ENCODE measurements around the gene SYNJ2. TPM values are rescaled to one million over a fixed set of nuclear protein-coding genes. Genes with fewer than 3 reads are reported as not detected.

Gene SYNJ2
- total RNA-seq, 1 experiment from 2014 or later, result 10.3 TPM

DNA sequence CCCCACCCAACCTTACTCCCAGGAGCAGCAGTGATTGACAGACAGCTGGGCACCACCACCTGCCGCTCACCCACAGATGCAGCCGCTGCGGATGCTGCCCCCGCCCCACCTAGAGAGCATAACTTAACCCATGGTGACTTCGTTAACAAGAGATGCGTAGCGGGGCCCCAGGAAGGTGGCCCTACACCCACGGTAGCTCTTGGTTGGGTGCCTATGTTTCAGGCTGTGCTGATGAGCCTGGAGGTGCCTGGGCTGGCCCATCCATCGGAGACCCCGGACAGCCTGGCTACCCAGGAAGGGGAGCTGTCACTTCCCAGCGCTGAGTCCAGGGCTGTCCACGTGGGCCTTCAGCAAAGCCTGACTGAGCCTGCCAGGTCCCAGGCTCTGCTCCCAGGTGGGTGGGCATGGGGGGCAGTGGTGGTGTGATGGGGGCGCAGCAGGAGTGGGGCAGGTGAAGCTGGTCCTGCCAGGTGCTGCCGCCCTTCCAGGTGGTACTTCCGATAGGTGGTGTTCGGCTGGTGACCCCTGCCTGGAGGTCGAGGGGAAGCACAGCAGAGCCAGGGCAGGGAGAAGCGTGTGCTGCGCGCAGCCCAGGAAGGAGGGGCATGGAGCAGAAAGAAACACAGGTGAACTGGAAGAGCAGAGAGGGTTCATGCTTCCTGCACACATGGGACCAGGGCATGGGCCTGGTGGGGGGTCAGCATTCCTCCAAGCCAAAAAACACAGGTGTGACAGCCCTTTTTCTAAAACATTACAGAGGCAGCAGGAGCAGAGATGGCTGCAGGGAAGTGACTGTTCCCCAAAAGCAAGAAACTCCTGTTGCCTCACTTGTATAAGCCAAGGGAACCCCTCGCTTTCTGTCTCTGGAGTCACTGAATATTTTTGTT, 56.9 kb downstream of the SYNJ2 start:
- intact Hi-C loops (cut with micrococcal nuclease), result no loop called here
- Mint-ChIP-seq H3K27ac (ENCODE audit: low read depth, unreplicated experiment) (no peak overlapping the region), H3K4me1 (ENCODE audit: insufficient read depth, unreplicated experiment) (peaks cover 29% of the 10 kb centered on the region), H3K27me3 (ENCODE audit: insufficient read depth, unreplicated experiment) (no peaks in the 10 kb centered on the region), H3K9me3 (ENCODE audit: unreplicated experiment) (no peaks in the 10 kb centered on the region), H3K4me3 (ENCODE audit: unreplicated experiment) (no peak overlapping the region), H3K36me3 (ENCODE audit: insufficient read depth, unreplicated experiment) (peaks cover 7% of the 10 kb centered on the region)
- CTCF ChIA-PET, result no interaction called here
- TF ChIP-seq, protein P1, sequence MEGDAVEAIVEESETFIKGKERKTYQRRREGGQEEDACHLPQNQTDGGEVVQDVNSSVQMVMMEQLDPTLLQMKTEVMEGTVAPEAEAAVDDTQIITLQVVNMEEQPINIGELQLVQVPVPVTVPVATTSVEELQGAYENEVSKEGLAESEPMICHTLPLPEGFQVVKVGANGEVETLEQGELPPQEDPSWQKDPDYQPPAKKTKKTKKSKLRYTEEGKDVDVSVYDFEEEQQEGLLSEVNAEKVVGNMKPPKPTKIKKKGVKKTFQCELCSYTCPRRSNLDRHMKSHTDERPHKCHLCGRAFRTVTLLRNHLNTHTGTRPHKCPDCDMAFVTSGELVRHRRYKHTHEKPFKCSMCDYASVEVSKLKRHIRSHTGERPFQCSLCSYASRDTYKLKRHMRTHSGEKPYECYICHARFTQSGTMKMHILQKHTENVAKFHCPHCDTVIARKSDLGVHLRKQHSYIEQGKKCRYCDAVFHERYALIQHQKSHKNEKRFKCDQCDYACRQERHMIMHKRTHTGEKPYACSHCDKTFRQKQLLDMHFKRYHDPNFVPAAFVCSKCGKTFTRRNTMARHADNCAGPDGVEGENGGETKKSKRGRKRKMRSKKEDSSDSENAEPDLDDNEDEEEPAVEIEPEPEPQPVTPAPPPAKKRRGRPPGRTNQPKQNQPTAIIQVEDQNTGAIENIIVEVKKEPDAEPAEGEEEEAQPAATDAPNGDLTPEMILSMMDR (IDR thresholded peaks at IDR 0.05; ENCODE audit: unreplicated experiment), result no peak
- no TSS peak for BruUV-seq (replicated peaks)
- POLR2A ChIA-PET, result interaction anchor here (0.9 kb wide), 1 partner anchor 149 kb away, joined by 3 read pairs; no protein-coding TSS in a partner anchor
- DNase-seq (ENCODE audit: unreplicated experiment), result no peak

DNA sequence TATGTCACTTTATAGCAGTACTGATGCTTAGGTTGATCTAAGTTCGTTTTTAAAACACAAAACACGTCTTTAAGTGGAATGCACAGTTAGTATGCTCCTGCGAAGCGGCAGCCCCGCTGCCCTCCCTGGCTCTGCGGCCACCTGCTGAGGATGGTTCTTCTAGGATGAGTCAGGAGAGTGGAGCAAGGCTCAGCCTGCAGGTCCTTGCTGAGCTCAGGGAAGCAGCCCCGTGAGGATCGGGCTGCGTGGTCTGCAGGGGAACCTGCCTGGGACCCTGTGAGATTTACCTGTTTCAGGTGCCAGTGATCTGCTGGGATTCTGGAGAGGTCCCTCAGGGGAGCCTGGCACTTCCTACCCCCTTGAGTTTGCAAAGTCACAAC, 57.5 kb downstream of the SYNJ2 start:
- TF ChIP-seq, protein P1 (IDR thresholded peaks at IDR 0.05; ENCODE audit: unreplicated experiment), result no peak
- intact Hi-C loops (cut with micrococcal nuclease), result no loop called here
- no peaks in the 10 kb centered on the region for H3K27me3 Mint-ChIP-seq (ENCODE audit: insufficient read depth, unreplicated experiment)
- BruUV-seq (replicated peaks), result no TSS peak
- no peaks in the 10 kb centered on the region for H3K9me3 Mint-ChIP-seq (ENCODE audit: unreplicated experiment)
- POLR2A ChIA-PET, result no interaction called here
- CTCF ChIA-PET, result no interaction called here
- H3K4me1 Mint-ChIP-seq (ENCODE audit: insufficient read depth, unreplicated experiment), result peaks cover 34% of the 10 kb centered on the region
- no peak overlapping the region for H3K27ac Mint-ChIP-seq (ENCODE audit: low read depth, unreplicated experiment)
- no peak overlapping the region for H3K4me3 Mint-ChIP-seq (ENCODE audit: unreplicated experiment)
- H3K36me3 Mint-ChIP-seq (ENCODE audit: insufficient read depth, unreplicated experiment), result peaks cover 7% of the 10 kb centered on the region
- DNase-seq (ENCODE audit: unreplicated experiment), result peak; percentile 52

DNA sequence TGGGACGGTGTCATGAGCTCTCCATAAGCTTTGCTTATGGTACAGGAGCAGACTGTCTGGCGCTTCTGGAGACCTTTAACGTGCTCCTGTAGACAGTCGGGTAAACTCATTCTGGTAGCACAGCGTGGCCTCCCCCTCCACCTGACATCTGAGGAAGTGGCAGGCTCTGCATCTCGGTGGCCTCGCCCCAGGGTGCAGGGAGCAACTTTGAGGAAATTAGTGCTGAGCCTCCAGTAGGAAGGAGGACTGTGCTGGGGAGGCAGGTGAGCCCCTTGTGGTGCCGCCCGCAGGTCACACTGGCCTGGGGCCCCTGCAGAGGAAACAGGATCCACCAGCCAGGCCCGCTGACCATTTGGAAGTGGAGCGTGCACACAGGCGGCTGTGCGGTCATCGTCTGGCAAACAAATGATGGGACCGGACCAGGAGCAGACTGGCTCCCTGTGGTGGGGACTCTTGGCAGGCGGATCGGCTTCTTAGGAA, 57.9 kb downstream of the SYNJ2 start:
- H3K4me1 Mint-ChIP-seq (ENCODE audit: insufficient read depth, unreplicated experiment), result peaks cover 38% of the 10 kb centered on the region
- DNase-seq (ENCODE audit: unreplicated experiment), result no peak
- H3K9me3 Mint-ChIP-seq (ENCODE audit: unreplicated experiment), result no peaks in the 10 kb centered on the region
- H3K27me3 Mint-ChIP-seq (ENCODE audit: insufficient read depth, unreplicated experiment), result no peaks in the 10 kb centered on the region
- no TSS peak for BruUV-seq (replicated peaks)
- intact Hi-C loops (cut with micrococcal nuclease), result no loop called here
- H3K36me3 Mint-ChIP-seq (ENCODE audit: insufficient read depth, unreplicated experiment), result peaks cover 7% of the 10 kb centered on the region
- ChIA-PET POLR2A (no interaction called here), CTCF (no interaction called here)
- H3K4me3 Mint-ChIP-seq (ENCODE audit: unreplicated experiment), result no peak overlapping the region
- TF ChIP-seq, protein P1 (IDR thresholded peaks at IDR 0.05; ENCODE audit: unreplicated experiment), result no peak
- H3K27ac Mint-ChIP-seq (ENCODE audit: low read depth, unreplicated experiment), result no peak overlapping the region

DNA sequence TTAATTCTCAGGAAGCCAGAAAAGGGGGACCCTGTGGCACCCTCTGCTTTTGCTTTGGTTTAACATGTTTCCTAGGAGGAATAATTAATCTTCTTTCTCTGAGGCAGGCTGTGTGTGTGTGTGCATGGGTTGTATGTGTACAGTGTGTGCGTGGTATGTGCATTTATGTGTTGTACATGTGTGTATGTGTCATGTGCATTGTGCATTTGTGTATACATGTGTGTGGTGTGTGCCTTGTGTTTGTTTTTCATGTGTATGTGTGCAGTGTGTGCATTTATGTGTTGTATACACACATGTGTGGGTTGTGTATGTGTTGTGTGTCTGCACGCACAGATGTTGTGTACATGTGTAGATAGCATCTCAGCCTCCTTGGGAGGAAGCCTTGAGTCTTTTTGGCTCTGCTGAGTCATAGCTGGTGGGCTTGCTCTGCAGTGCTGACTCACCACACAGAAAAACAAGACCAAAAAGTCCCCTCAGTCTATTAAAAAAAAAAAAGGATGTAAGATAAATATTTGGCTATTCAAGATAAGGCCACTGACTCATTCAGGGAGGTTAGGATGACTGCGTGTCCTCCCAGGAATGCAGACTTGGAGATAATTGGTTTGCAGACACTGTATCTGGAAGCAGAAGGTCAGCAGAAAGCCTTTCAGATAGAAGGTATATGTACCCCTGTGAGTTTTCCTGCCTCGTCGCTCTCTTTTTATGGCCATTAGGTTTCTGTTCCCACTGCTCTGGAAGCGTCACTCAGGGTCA, 58.6 kb downstream of the SYNJ2 start:
- peak; percentile 72 for DNase-seq (ENCODE audit: unreplicated experiment)
- POLR2A ChIA-PET, result interaction anchor here (0.8 kb wide), 1 partner anchor 9 kb away, joined by 3 read pairs; no protein-coding TSS in a partner anchor
- BruUV-seq (replicated peaks), result no TSS peak
- Mint-ChIP-seq H3K27me3 (ENCODE audit: insufficient read depth, unreplicated experiment) (no peaks in the 10 kb centered on the region), H3K4me3 (ENCODE audit: unreplicated experiment) (no peak overlapping the region), H3K27ac (ENCODE audit: low read depth, unreplicated experiment) (peak overlapping the region; percentile 69), H3K9me3 (ENCODE audit: unreplicated experiment) (no peaks in the 10 kb centered on the region), H3K36me3 (ENCODE audit: insufficient read depth, unreplicated experiment) (peaks cover 7% of the 10 kb centered on the region), H3K4me1 (ENCODE audit: insufficient read depth, unreplicated experiment) (peaks cover 38% of the 10 kb centered on the region)
- intact Hi-C loops (cut with micrococcal nuclease), result no loop called here
- TF ChIP-seq, protein P1 (IDR thresholded peaks at IDR 0.05; ENCODE audit: unreplicated experiment), result no peak
- CTCF ChIA-PET, result interaction anchor here (1.1 to 1.5 kb wide), 2 partner anchors 14 to 58 kb away, joined by 3 to 4 read pairs; partner anchors contain the start of gene SYNJ2

Data from MCF 10A (cell line).